HUES48 (cell line): ENCODE measurements around the gene TM4SF5.

ENCODE experiments used
- H3K27ac ChIP-seq: one replicate; pipeline ENCODE4 v1.7.0; 2013; ENCODE audit warnings: low read depth, low read length, inconsistent platforms
- H3K27me3 ChIP-seq: 2 replicates; pipeline ENCODE4 v1.6.1; 2013; ENCODE audit warnings: mild to moderate bottlenecking, low read length; ENCODE audit not compliant: control insufficient read depth, insufficient read depth
- H3K36me3 ChIP-seq: 2 replicates; pipeline ENCODE4 v1.6.1; 2013; ENCODE audit warnings: low read length; ENCODE audit not compliant: control insufficient read depth, insufficient read depth
- H3K4me1 ChIP-seq: 2 replicates; pipeline ENCODE4 v1.6.1; 2013; ENCODE audit warnings: mild to moderate bottlenecking, low read length; ENCODE audit not compliant: control insufficient read depth, insufficient read depth
- H3K4me3 ChIP-seq: 2 replicates; pipeline ENCODE4 v1.5.1; 2013; ENCODE audit warnings: mild to moderate bottlenecking, low read depth, low read length
- H3K9ac ChIP-seq: 2 replicates; pipeline ENCODE4 v1.6.1; 2013; ENCODE audit warnings: mild to moderate bottlenecking, low read depth, low read length, moderate library complexity
- H3K9me3 ChIP-seq: 2 replicates; pipeline ENCODE4 v1.6.1; 2013; ENCODE audit warnings: low read length; ENCODE audit not compliant: control insufficient read depth, insufficient read depth

TM4SF5 gene

DNA sequence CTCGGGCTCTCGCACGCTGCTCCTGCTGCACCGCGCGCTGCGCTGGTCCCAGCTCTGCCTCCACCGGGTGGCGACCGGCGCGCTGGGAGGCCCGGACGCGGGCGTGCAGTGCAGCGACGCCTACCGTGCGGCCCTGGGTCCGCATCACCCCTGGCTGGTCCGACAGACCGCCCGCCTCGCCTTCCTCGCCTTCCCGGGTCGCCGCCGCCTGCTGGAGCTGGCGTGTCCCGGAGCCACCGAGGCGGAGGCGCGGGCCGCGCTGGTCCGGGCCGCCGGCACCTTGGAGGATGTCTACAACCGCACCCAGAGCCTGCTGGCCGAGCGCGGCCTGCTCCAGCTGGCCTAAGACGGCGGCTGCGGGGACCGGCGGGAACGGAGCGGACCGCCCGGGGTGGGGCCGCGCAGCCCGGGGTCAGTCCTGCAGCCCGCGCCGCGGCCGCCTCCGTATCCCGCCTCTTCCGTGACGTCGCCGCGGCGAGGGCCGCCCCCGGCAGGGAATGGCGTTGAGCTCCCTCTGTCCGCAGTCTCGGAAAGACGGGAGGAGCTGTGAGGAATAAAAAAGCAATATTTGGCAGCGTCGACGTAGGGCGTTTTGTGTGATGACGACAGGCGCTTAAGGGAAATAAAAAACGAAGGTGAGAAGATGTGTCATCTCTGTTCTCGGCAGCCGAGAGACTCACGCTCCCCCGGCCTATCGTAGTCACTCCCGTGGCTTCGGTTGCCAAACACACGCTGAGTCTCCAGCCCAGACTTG lies 18.4 kb downstream of the TM4SF5 start:
- no peaks in the 10 kb centered on the region for H3K9me3 ChIP-seq
- no peaks in the 10 kb centered on the region for H3K36me3 ChIP-seq
- H3K27ac ChIP-seq, result peak overlapping the region; percentile 47
- H3K9ac ChIP-seq, result peak overlapping the region; percentile 39; the same call in 1 of the 2 replicates
- peak overlapping the region; percentile 60 for H3K4me3 ChIP-seq
- H3K27me3 ChIP-seq, result peaks cover 72% of the 10 kb centered on the region
- peaks cover 22% of the 10 kb centered on the region for H3K4me1 ChIP-seq

DNA sequence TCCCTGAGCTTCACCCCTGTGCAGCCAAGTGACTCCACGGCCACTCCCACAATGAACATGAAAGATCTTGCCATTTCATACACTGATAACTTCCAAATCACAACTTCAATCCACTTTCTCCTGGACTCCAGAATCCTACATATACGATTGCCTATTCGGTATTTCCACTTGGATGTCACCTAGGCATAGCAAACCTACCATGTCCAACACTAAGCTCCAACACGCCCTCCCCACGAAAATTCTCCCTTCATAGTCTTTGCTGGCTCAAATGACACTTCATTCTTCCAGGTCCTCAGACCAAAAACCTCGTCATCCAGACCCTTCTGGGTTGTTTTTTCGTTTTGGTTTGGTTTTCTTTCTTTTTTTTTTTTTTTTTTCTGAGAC lies 19.0 kb downstream of the TM4SF5 start:
- Histone ChIP-seq H3K4me3 (peak overlapping the region; percentile 60), H3K9ac (no peak overlapping the region), H3K9me3 (no peaks in the 10 kb centered on the region), H3K36me3 (no peaks in the 10 kb centered on the region), H3K27me3 (peaks cover 67% of the 10 kb centered on the region), H3K4me1 (peaks cover 21% of the 10 kb centered on the region), H3K27ac (no peak overlapping the region)

DNA sequence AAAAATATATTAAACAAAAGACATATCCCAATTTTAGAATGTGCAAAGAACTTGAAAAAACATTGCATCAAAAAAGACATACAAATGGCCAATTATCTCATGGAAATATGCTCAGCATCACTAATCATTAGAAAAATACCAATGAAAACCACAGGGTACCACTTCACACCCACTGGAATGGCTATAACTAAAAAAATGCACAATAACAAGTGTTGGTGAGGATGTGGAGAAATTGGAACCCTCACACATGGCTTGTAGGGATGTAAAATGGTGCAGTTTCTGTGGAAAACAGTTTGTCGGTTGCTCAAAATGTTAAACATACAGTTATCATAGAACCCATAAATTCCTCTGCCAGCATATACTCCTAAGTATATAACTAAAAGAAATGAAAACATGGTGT lies 23.5 kb downstream of the TM4SF5 start:
- Histone ChIP-seq H3K4me3 (no peak overlapping the region), H3K27ac (no peak overlapping the region), H3K4me1 (no peaks in the 10 kb centered on the region; the same call in 1 of the 2 replicates), H3K27me3 (peaks cover 22% of the 10 kb centered on the region), H3K9ac (no peak overlapping the region), H3K36me3 (peaks cover 21% of the 10 kb centered on the region), H3K9me3 (no peaks in the 10 kb centered on the region)

DNA sequence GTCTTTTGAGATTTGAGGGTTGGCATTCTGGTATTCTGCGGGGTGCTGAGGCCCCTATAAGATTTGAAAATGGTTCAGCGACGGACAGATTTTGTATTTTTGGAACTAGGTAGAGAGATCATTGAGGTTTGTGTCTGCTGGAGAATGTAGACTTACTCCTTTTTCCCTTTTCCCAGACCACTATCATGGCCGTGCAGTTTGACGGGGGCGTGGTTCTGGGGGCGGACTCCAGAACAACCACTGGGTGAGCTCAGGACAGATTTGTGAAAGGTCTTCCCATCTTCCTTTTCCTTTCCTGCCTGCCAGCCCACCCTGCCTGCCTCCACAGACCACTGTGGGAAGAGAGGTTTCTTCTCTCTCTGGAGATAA lies 24.9 kb downstream of the TM4SF5 start:
- Histone ChIP-seq H3K36me3 (peaks cover 21% of the 10 kb centered on the region), H3K4me3 (peak overlapping the region; percentile 90), H3K9ac (peak overlapping the region; percentile 75), H3K4me1 (no peaks in the 10 kb centered on the region), H3K9me3 (no peaks in the 10 kb centered on the region), H3K27me3 (peaks cover 8% of the 10 kb centered on the region; the same call in 1 of the 2 replicates), H3K27ac (peak overlapping the region; percentile 69)

DNA sequence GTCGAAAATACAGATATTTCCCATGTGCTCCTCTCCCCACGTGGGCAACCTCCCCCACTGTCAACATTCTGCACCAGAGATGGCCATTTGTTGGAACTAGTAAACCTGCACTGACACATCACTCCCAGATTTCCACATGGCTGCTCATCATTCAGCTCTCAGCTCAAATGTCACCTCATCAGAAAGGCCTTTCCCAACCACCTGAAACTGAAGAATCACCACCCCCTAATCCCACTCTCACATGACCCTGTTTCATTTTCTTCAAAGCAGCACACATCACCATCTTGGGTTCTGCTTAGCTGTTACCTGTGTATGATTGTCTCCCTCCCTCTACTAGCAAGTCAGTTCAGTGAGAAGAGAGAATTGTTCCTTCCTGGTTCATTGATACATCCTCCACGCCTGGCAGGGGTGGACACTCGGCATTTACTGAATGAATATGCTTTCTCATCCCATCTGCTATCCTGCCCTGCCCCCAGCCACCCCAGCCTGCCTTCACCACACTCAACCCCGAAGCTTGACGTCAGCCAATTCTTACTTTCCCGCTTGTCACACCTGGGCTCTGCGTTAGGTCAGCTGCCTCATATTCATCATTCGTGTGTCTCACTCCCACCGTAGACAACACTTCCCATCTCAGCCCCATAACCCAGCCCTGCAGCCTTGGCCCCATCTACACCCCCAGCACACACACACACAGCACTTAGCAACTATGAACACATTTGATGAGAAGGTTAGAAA lies 28.9 kb downstream of the TM4SF5 start:
- no peaks in the 10 kb centered on the region for H3K9me3 ChIP-seq

DNA sequence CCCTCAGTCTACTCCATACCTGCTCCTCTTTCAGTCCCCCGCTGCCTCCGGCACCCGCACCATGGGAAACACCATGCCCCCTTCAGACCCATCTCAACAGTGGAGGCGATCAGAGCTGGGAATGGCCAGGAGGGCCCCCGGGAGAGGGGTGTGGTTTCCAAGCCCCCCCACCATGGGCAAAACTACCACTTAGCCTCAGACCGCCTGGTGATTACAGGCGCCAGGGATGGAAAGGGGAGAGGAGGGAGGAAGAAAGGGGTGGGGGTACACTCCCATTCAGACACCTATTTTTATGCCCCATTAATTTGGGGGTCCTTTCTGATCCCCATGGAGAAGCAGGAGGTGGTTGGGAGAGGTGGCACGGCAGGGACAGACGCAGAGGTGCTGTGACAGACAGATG lies 30.5 kb downstream of the TM4SF5 start, which contains the start of gene C17orf114:
TSS of gene C17orf114 (minus strand) at position 101 of the 400 bp plus-strand sequence.
- Histone ChIP-seq H3K27ac (no peak within 1 kb of the TSS), H3K4me1 (no peaks in the 10 kb centered on the region), H3K9me3 (no peaks in the 10 kb centered on the region), H3K9ac (no peak within 1 kb of the TSS), H3K4me3 (no peak within 1 kb of the TSS), H3K36me3 (peaks cover 19% of the 10 kb centered on the region), H3K27me3 (no peaks in the 10 kb centered on the region)

More for the DNA sequence above, 28.9 kb downstream of the TM4SF5 start:
- H3K4me3 ChIP-seq, result no peak overlapping the region
- H3K9ac ChIP-seq, result no peak overlapping the region
- no peaks in the 10 kb centered on the region for H3K4me1 ChIP-seq
- H3K27me3 ChIP-seq, result no peaks in the 10 kb centered on the region
- H3K27ac ChIP-seq, result no peak overlapping the region
- peaks cover 21% of the 10 kb centered on the region for H3K36me3 ChIP-seq

DNA sequence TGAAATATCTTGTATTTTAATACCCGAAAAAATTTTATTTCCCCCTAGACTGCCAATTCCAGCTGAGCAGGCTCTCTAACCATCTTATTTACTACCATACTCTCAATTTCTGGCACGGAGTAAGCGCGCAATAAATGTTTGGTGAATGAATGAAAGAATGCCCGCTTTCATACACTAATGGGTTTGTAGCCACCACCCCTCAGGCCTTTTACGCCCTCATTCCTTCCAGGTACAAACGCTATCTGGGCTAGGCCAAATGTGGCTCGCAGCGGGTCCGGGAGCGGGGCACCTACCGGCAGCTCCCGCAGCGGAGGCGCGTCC lies 34.7 kb downstream of the TM4SF5 start:
- Histone ChIP-seq H3K36me3 (peaks cover 27% of the 10 kb centered on the region), H3K4me3 (peak overlapping the region; percentile 67), H3K4me1 (peaks cover 7% of the 10 kb centered on the region; the same call in 1 of the 2 replicates), H3K27ac (no peak overlapping the region), H3K9me3 (no peaks in the 10 kb centered on the region), H3K9ac (peak overlapping the region; percentile 48; the same call in 1 of the 2 replicates), H3K27me3 (no peaks in the 10 kb centered on the region)

DNA sequence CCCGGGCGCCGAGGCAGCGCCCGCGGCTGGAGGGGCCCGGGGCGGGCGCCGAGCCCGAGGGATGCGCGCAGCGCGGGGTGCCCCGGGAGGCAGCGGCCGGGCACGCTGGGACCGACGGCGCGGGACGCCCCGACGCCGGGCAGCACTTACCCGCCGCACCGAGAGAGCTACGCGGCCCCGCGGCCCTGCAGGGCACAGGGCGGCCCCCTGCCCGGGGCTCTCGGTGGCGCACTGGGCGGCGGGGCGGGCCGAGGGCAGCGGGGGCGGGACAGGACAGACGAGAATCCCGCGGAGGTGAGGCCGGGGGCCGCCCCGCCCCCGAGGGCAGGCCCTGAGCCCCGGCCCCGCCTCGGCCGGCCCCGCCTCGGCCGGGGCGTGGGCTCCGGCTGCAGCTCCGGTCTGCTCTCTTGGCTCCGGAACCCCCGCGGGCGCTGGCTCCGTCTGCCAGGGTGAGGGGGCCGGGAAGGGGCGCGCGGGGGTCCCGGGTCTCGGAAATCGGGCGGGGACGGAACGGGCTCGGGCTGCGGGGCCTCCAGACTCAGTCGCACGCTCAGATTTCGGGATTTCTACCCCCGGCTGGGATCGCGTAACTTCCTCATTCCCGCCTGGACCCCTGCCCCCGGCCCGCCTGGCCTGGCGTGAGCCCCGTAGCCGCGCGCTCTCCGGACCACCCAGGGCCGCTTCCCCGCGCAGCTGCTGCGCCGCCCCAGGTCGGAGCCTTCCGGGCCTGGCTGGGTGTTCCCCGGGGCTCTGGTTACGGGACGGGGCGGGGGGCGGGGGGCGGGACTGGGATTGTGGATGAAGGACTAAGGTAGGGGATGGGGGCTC lies 35.3 kb downstream of the TM4SF5 start, which contains the start of gene PLD2:
TSS of gene PLD2 (plus strand) at position 376 of the 828 bp plus-strand sequence. CDS start 621 bp downstream, outside the sequence.
- Histone ChIP-seq H3K27me3 (no peaks in the 10 kb centered on the region), H3K27ac (peak within 1 kb of the TSS; percentile 63), H3K36me3 (peaks cover 30% of the 10 kb centered on the region), H3K9ac (peak within 1 kb of the TSS; percentile 53; the same call in 1 of the 2 replicates), H3K4me3 (peak within 1 kb of the TSS; percentile 67), H3K9me3 (no peaks in the 10 kb centered on the region), H3K4me1 (peaks cover 7% of the 10 kb centered on the region; the same call in 1 of the 2 replicates)

DNA sequence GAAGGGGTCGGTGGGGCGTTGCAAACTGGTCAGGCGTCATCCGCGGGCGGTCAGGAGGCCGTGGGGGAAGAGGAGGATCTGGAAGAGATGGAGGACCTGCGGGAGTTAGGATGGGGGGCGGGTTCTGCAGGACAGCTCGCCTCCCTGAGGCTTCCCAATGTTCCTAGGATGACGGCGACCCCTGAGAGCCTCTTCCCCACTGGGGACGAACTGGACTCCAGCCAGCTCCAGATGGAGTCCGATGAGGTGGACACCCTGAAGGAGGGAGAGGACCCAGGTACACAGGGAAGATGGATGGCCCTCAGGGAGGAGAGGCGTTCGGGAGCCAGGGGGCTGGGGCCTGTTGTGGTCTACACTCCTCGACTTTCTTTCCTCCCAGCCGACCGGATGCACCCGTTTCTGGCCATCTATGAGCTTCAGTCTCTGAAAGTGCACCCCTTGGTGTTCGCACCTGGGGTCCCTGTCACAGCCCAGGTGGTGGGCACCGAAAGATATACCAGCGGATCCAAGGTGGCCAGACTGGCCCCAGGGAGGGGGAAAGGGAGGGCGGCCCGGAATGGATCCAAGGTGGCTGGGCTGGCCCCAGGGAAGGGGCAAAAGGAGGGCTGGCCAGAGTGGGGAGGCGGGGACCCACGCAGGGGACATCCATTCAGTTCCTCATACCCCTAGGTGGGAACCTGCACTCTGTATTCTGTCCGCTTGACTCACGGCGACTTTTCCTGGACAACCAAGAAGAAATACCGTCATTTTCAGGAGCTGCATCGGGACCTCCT lies 36.1 kb downstream of the TM4SF5 start:
- Histone ChIP-seq H3K4me1 (peaks cover 7% of the 10 kb centered on the region; the same call in 1 of the 2 replicates), H3K9ac (no peak overlapping the region), H3K27me3 (no peaks in the 10 kb centered on the region), H3K27ac (no peak overlapping the region), H3K4me3 (peak overlapping the region; percentile 67), H3K36me3 (peaks cover 30% of the 10 kb centered on the region), H3K9me3 (no peaks in the 10 kb centered on the region)

DNA sequence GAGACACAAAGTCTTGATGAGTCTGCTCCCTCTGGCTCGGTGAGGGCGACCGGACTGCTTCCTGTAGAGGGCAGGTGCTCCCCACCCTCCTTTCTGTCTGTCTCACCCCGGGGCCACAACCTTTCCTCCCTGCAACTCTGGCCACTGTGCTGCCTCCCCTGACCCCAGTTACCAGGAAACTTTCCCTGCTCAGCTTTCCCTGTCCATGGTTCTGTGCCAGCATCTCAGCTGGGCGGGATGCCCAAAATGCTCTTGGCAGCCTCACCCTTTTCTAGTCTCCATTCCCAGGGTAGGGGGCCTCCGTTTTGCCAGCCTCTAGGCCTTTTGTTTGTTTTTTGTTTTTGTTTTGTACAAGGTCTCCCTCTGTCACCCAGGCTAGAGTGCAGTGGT lies 36.7 kb downstream of the TM4SF5 start:
- H3K9ac ChIP-seq, result no peak overlapping the region
- H3K4me3 ChIP-seq, result no peak overlapping the region
- H3K36me3 ChIP-seq, result peaks cover 30% of the 10 kb centered on the region
- H3K9me3 ChIP-seq, result no peaks in the 10 kb centered on the region
- peaks cover 7% of the 10 kb centered on the region; the same call in 1 of the 2 replicates for H3K4me1 ChIP-seq
- H3K27ac ChIP-seq, result no peak overlapping the region
- no peaks in the 10 kb centered on the region for H3K27me3 ChIP-seq
